ENCODE measurements around the gene SLC12A5.

Gene SLC12A5

DNA sequence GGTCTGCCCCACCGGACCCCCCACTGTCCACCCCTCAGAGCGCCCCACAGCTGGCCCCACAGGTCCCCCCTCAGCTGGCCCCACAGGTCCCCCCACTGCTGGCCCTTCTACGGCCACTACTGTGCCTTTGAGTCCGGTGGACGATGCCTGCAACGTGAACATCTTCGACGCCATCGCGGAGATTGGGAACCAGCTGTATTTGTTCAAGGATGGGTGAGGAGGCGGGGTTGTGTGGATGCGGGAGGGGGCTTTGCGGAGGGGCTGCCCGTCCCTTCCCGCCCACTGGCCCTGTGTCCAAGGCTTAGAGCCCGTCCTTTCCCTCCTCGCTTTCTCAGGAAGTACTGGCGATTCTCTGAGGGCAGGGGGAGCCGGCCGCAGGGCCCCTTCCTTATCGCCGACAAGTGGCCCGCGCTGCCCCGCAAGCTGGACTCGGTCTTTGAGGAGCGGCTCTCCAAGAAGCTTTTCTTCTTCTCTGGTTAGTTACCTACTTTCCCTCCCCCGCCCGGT, 15.6 kb upstream of the SLC12A5 start:
- peak overlapping the region; percentile 28; the same call in 1 of the 2 replicates for H3K4me2 ChIP-seq (ENCODE audit: low read depth, low read length)

DNA sequence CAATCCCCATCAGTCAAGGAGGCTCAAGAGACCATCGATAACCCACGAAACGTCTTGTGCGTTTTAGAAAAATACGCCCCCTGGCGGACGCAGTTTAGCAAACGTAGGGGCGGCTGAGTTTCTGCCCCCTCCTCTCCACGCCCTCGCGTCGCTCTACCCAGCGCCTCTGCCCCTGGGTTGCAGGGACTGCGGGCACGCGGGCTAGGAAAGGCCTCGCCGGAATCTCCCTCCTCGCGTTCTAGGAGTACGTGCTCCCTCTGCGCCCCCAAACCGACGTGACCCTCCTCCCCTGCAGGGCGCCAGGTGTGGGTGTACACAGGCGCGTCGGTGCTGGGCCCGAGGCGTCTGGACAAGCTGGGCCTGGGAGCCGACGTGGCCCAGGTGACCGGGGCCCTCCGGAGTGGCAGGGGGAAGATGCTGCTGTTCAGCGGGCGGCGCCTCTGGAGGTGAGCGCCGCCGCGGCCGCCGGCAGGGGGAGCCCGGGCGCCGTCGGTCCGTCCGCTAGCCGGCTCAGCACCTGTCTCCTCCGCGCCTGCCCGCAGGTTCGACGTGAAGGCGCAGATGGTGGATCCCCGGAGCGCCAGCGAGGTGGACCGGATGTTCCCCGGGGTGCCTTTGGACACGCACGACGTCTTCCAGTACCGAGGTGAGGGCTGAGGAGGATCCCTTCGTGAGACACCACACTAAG, 15.0 kb upstream of the SLC12A5 start:
- Histone ChIP-seq H3K36me3 (replicated peaks; ENCODE audit: insufficient read depth, low read length) (no peaks in the 10 kb centered on the region), H3K9me3 (replicated peaks; ENCODE audit: insufficient read depth, low read length) (no peaks in the 10 kb centered on the region), H3K79me2 (ENCODE audit: low read length) (no peaks in the 10 kb centered on the region), H3K4me1 (ENCODE audit: low read length) (peaks cover 5% of the 10 kb centered on the region; the same call in 1 of the 2 replicates), H3K4me2 (ENCODE audit: low read depth, low read length) (peak overlapping the region; percentile 30; the same call in 1 of the 2 replicates), H3K27me3 (replicated peaks; ENCODE audit: insufficient read depth, low read length) (peaks cover 53% of the 10 kb centered on the region), H3K9ac (ENCODE audit: low read length) (no peak overlapping the region), H4K20me1 (ENCODE audit: insufficient read depth, low read length) (no peaks in the 10 kb centered on the region), H2AFZ (ENCODE audit: low read length) (0 out of 2 replicates have a peak overlapping the region, but pooled peaks have one; percentile 35), H3K27ac (ENCODE audit: low read length) (no peak overlapping the region), H3K4me3 (ENCODE audit: low read length) (no peak overlapping the region), H3K9me2 (replicated peaks; ENCODE audit: insufficient read depth, low read length) (no peaks in the 10 kb centered on the region), H3F3A (ENCODE audit: insufficient read depth, low read length) (no peaks in the 10 kb centered on the region)
- DNase-seq: peak; percentile 68
- TF ChIP-seq EZH2 (optimal IDR thresholded peaks at IDR 0.05; ENCODE audit: low read depth, low read length) (no peak), CTCF (IDR thresholded peaks at IDR 0.05; ENCODE audit: low read length) (peak; percentile 61)

More for the DNA sequence above, 15.6 kb upstream of the SLC12A5 start:
- H3K9me3 ChIP-seq (replicated peaks; ENCODE audit: insufficient read depth, low read length): no peaks in the 10 kb centered on the region
- H3K9me2 ChIP-seq (replicated peaks; ENCODE audit: insufficient read depth, low read length): no peaks in the 10 kb centered on the region
- H3K36me3 ChIP-seq (replicated peaks; ENCODE audit: insufficient read depth, low read length): no peaks in the 10 kb centered on the region
- H3K9ac ChIP-seq (ENCODE audit: low read length): no peak overlapping the region
- no peak overlapping the region for H3K27ac ChIP-seq (ENCODE audit: low read length)
- H3K4me1 ChIP-seq (ENCODE audit: low read length): peaks cover 5% of the 10 kb centered on the region; the same call in 1 of the 2 replicates
- peaks cover 58% of the 10 kb centered on the region for H3K27me3 ChIP-seq (replicated peaks; ENCODE audit: insufficient read depth, low read length)
- H2AFZ ChIP-seq (ENCODE audit: low read length): no peak overlapping the region
- TF ChIP-seq CTCF (IDR thresholded peaks at IDR 0.05; ENCODE audit: low read length) (no peak), EZH2phosphoT487 (IDR thresholded peaks at IDR 0.05; ENCODE audit: low read length) (no peak), EZH2 (optimal IDR thresholded peaks at IDR 0.05; ENCODE audit: low read depth, low read length) (no peak)
- H4K20me1 ChIP-seq (ENCODE audit: insufficient read depth, low read length): no peaks in the 10 kb centered on the region
- DNase-seq: no peak
- H3K79me2 ChIP-seq (ENCODE audit: low read length): no peaks in the 10 kb centered on the region
- H3K4me3 ChIP-seq (ENCODE audit: low read length): no peak overlapping the region
- no peaks in the 10 kb centered on the region for H3F3A ChIP-seq (ENCODE audit: insufficient read depth, low read length)

DNA sequence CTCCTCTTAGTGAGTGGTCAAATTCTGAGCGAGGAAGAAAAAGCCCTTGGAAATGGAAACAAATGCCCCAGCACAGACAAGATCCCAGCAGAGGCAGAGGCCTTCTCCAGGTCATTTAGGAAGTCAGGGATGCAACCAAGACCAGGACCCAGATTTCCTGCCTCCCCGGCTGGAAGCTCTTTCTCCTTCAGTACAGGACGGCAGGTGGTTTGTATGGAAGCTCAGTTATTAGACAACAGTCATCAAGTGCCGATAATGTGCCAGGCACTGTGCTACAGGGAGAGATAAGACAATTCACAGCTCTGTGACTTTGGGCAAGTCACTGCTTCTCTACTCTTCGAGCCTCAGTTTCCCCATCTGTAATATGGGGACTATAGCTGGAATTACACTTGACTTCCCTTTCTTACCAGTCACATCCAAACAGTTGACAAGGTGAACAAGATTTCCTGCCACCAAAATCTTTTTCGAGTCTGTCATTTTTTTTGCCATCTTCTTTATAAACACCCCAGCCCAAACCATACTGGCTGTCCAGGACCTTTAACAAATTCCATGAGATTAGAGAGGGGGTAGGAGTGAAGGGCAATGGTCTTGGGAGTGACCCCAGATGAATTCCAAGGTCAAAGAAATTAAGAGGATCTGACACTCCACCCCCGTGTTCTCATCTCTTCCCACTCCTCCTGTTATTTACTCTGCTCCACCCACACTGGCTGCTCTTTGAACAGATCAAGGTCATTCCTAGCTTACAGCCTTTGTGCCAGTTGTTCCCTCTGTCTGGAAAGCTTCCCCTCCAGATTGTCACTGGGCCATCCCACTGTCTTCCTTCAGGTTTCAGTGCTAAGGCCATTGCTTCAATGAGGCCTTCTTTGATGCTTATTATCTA, 14.3 kb upstream of the SLC12A5 start:
- H3K79me2 ChIP-seq (ENCODE audit: low read length): no peaks in the 10 kb centered on the region
- no peak for TF ChIP-seq EZH2 (optimal IDR thresholded peaks at IDR 0.05; ENCODE audit: low read depth, low read length)
- no peak overlapping the region for H3K4me3 ChIP-seq (ENCODE audit: low read length)
- no peak overlapping the region for H3K27ac ChIP-seq (ENCODE audit: low read length)
- H2AFZ ChIP-seq (ENCODE audit: low read length): 0 out of 2 replicates have a peak overlapping the region, but pooled peaks have one; percentile 35
- peaks cover 45% of the 10 kb centered on the region for H3K27me3 ChIP-seq (replicated peaks; ENCODE audit: insufficient read depth, low read length)
- H3K4me2 ChIP-seq (ENCODE audit: low read depth, low read length): peak overlapping the region; percentile 30; the same call in 1 of the 2 replicates
- peaks cover 5% of the 10 kb centered on the region; the same call in 1 of the 2 replicates for H3K4me1 ChIP-seq (ENCODE audit: low read length)
- H3K9me2 ChIP-seq (replicated peaks; ENCODE audit: insufficient read depth, low read length): no peaks in the 10 kb centered on the region
- no peaks in the 10 kb centered on the region for H3K9me3 ChIP-seq (replicated peaks; ENCODE audit: insufficient read depth, low read length)
- H4K20me1 ChIP-seq (ENCODE audit: insufficient read depth, low read length): no peaks in the 10 kb centered on the region
- H3K36me3 ChIP-seq (replicated peaks; ENCODE audit: insufficient read depth, low read length): no peaks in the 10 kb centered on the region
- no peaks in the 10 kb centered on the region for H3F3A ChIP-seq (ENCODE audit: insufficient read depth, low read length)
- H3K9ac ChIP-seq (ENCODE audit: low read length): no peak overlapping the region
- no peak for DNase-seq
